ENCODE measurements around the gene CREB3L2.

- TF ChIP-seq CTCF (IDR thresholded peaks at IDR 0.05) (no peak), POLR2A (IDR thresholded peaks at IDR 0.05) (no peak)
Measured at GRCh38 chr7:137985253-137985896, 16.5 kb downstream of the CREB3L2 start.

All from suprapubic skin (tissue), 3 donors.